Fibroblast of lung (primary cell): Measurements from ENCODE around the gene AADACL4. TPM values are rescaled to one million over a fixed set of nuclear protein-coding genes. Genes with fewer than 3 reads are reported as not detected.
A peak's percentile ranks its signal among the peaks of the same experiment; 100 is the strongest.

Experiments
- DNase-seq, 2 donors: peaks; one replicate each; pipeline versions ENCODE4 v3.0.0 to v3.0.0-alpha.2; 2010; ENCODE audit warnings: low read depth in 2 of 2
- H2AFZ ChIP-seq: 2 replicates; pipeline ENCODE4 v1.5.1; 2012; ENCODE audit warnings: low read length, control low read depth, inconsistent platforms
- H3K27ac ChIP-seq: 2 replicates; pipeline ENCODE4 v1.5.1; 2011; ENCODE audit warnings: low read length, control low read depth; ENCODE audit not compliant: insufficient read depth
- H3K27me3 ChIP-seq: 2 replicates; pipeline ENCODE4 v1.5.1; 2011; ENCODE audit warnings: mild to moderate bottlenecking, low read length; ENCODE audit not compliant: control insufficient read depth, insufficient read depth
- H3K36me3 ChIP-seq: 2 replicates; pipeline ENCODE4 v1.5.1; 2011; ENCODE audit warnings: low read length; ENCODE audit not compliant: control insufficient read depth, insufficient read depth
- H3K4me1 ChIP-seq: 2 replicates; pipeline ENCODE4 v1.5.1; 2011; ENCODE audit warnings: low read length; ENCODE audit not compliant: control insufficient read depth, insufficient read depth; ENCODE audit errors: extremely low read depth
- H3K4me2 ChIP-seq: 2 replicates; pipeline ENCODE4 v1.5.1; 2011; ENCODE audit warnings: low read length, control low read depth; ENCODE audit not compliant: insufficient read depth; ENCODE audit errors: extremely low read depth
- H3K4me3 ChIP-seq, 4 experiments: fragments of 200-600 bp in 1 of 4; sonication (generic) in 1 of 4; replicated peaks in 1 of 4; 2 replicates each; pipeline ENCODE4 v1.5.1; 2011 to 2016; ENCODE audit warnings: low read length in 4 of 4, low read depth in 3 of 4, mild to moderate bottlenecking in 3 of 4, control low read depth in 2 of 4, inconsistent platforms in 1 of 4, mixed read lengths in 1 of 4; ENCODE audit not compliant: insufficient read depth in 1 of 4; ENCODE audit errors: control extremely low read depth in 1 of 4
- H3K79me2 ChIP-seq: 2 replicates; pipeline ENCODE4 v1.5.1; 2012; ENCODE audit warnings: mild to moderate bottlenecking, low read length, inconsistent platforms; ENCODE audit not compliant: control insufficient read depth, insufficient read depth
- H3K9ac ChIP-seq: 2 replicates; pipeline ENCODE4 v1.5.1; 2011; ENCODE audit warnings: mild to moderate bottlenecking, low read length, control low read depth; ENCODE audit not compliant: insufficient read depth
- H3K9me3 ChIP-seq: 2 replicates; pipeline ENCODE4 v1.5.1; 2012; ENCODE audit warnings: low read depth, low read length; ENCODE audit not compliant: control insufficient read depth, insufficient read depth
- H4K20me1 ChIP-seq: 2 replicates; pipeline ENCODE4 v1.5.1; 2011; ENCODE audit warnings: low read length; ENCODE audit not compliant: control insufficient read depth, insufficient read depth; ENCODE audit errors: extremely low read depth
- CTCF ChIP-seq, 2 donors: IDR thresholded peaks in 1 of 2; conservative IDR thresholded peaks in 1 of 2; 1 replicate in 1 of 2; 2 replicates in 1 of 2; pipeline ENCODE4 v1.5.1; 2011 to 2012; ENCODE audit warnings: low read length in 2 of 2, control low read depth in 1 of 2, inconsistent platforms in 1 of 2, low read depth in 1 of 2, mild to moderate bottlenecking in 1 of 2
- EZH2 ChIP-seq: IDR thresholded peaks from 2 replicates; pipeline ENCODE4 v1.5.1; 2012; ENCODE audit warnings: low read length, control low read depth, mild to moderate bottlenecking; ENCODE audit errors: missing control alignments
- polyA plus RNA-seq, 2 donors: library from polyadenylated mRNA; depleted of rRNA in 1 of 2; stranded (reverse) in 1 of 2; unstranded in 1 of 2; fragments of >200 nt; gene quantifications; 2 replicates each; pipeline ENCODE4 v1.2.1, GENCODE V29; 2011 to 2012; ENCODE audit warnings: missing spikeins in 1 of 2
- total RNA-seq: library from RNA; depleted of rRNA; stranded (reverse); fragments of >200 nt; gene quantifications from 2 replicates; pipeline ENCODE4 v1.2.1, GENCODE V29; 2014

Gene AADACL4
- total and polyA plus RNA-seq, 2 donors (not counting 1 experiment from before 2014, with no cell fraction given), result not detected

GRCh38 chr1:12618661-12618964 is 25.3 kb upstream of the AADACL4 start:
- Histone ChIP-seq H3K79me2 (no peaks in the 10 kb centered on the region), H3K9ac (peak overlapping the region; percentile 57), H3K27me3 (no peaks in the 10 kb centered on the region), H3K4me3 (peak overlapping the region; percentile 54 to 83 (median 71)), H3K9me3 (no peaks in the 10 kb centered on the region), H2AFZ (no peak overlapping the region), H3K27ac (peak overlapping the region; percentile 75), H3K4me2 (peak overlapping the region; percentile 84), H4K20me1 (no peaks in the 10 kb centered on the region), H3K36me3 (no peaks in the 10 kb centered on the region), H3K4me1 (peaks cover 17% of the 10 kb centered on the region)
- TF ChIP-seq CTCF (conservative IDR thresholded peaks at IDR 0.05 in 1 of 2, IDR thresholded peaks at IDR 0.05 in 1 of 2; ENCODE audit: low read depth in 1 of 2, low read length in 2 of 2) (no peak), EZH2 (no peak)
- DNase-seq, result no peak

GRCh38 chr1:12618965-12619791 is 24.7 kb upstream of the AADACL4 start:
- peak overlapping the region; percentile 54 to 83 (median 71) for H3K4me3 ChIP-seq
- H2AFZ ChIP-seq, result peak overlapping the region; percentile 4
- H3K4me2 ChIP-seq, result peak overlapping the region; percentile 84
- DNase-seq, result peak; percentile 71 to 91
- no peaks in the 10 kb centered on the region for H3K36me3 ChIP-seq
- H3K9ac ChIP-seq, result peak overlapping the region; percentile 57
- no peaks in the 10 kb centered on the region for H3K9me3 ChIP-seq
- H4K20me1 ChIP-seq, result no peaks in the 10 kb centered on the region
- peaks cover 17% of the 10 kb centered on the region for H3K4me1 ChIP-seq
- no peaks in the 10 kb centered on the region for H3K27me3 ChIP-seq
- TF ChIP-seq CTCF (conservative IDR thresholded peaks at IDR 0.05 in 1 of 2, IDR thresholded peaks at IDR 0.05 in 1 of 2; ENCODE audit: low read depth in 1 of 2, low read length in 2 of 2) (no peak), EZH2 (no peak)
- peak overlapping the region; percentile 75 for H3K27ac ChIP-seq
- no peaks in the 10 kb centered on the region for H3K79me2 ChIP-seq

- no peaks in the 10 kb centered on the region for H4K20me1 ChIP-seq
- no peaks in the 10 kb centered on the region for H3K9me3 ChIP-seq
- DNase-seq, result peak; percentile 80 to 90
- H3K79me2 ChIP-seq, result no peaks in the 10 kb centered on the region
- H3K9ac ChIP-seq, result no peak overlapping the region
- no peak for TF ChIP-seq EZH2
- TF ChIP-seq CTCF (conservative IDR thresholded peaks at IDR 0.05 in 1 of 2, IDR thresholded peaks at IDR 0.05 in 1 of 2; ENCODE audit: low read depth in 1 of 2, low read length in 2 of 2), result peak; percentile 95 to 96
- H3K27me3 ChIP-seq, result no peaks in the 10 kb centered on the region
- H3K4me1 ChIP-seq, result peaks cover 17% of the 10 kb centered on the region
- peak overlapping the region; percentile 75 for H3K27ac ChIP-seq
- H3K36me3 ChIP-seq, result no peaks in the 10 kb centered on the region
- peak overlapping the region in 1 of 4 experiments; percentile 83 for H3K4me3 ChIP-seq
- H2AFZ ChIP-seq, result no peak overlapping the region
- peak overlapping the region; percentile 84 for H3K4me2 ChIP-seq
Observed at GRCh38 chr1:12619792-12620487, 23.9 kb upstream of the AADACL4 start.
